Hepatocyte (in vitro differentiated cells): ENCODE measurements around the gene SYNDIG1.

ENCODE experiments used
- EZH2 ChIP-seq: fragments of 200-600 bp; sonication (generic); IDR thresholded peaks from 2 replicates; pipeline ENCODE4 v1.6.1; 2016; ENCODE audit warnings: antibody characterized with exemption, mild to moderate bottlenecking, borderline replicate concordance
- EZH2phosphoT487 ChIP-seq: fragments of 200-600 bp; sonication (generic); IDR thresholded peaks from one replicate; pipeline ENCODE4 v1.6.1; 2018; ENCODE audit warnings: antibody characterized with exemption, mild to moderate bottlenecking, low read depth, moderate library complexity; ENCODE audit not compliant: unreplicated experiment, severe bottlenecking
- TF ChIP-seq, protein P1 (sequence below): fragments of 200-600 bp; sonication (generic); IDR thresholded peaks from 2 replicates; pipeline ENCODE4 v1.5.1; 2016; ENCODE audit warnings: antibody characterized with exemption, mild to moderate bottlenecking; ENCODE audit not compliant: poor library complexity

DNA sequence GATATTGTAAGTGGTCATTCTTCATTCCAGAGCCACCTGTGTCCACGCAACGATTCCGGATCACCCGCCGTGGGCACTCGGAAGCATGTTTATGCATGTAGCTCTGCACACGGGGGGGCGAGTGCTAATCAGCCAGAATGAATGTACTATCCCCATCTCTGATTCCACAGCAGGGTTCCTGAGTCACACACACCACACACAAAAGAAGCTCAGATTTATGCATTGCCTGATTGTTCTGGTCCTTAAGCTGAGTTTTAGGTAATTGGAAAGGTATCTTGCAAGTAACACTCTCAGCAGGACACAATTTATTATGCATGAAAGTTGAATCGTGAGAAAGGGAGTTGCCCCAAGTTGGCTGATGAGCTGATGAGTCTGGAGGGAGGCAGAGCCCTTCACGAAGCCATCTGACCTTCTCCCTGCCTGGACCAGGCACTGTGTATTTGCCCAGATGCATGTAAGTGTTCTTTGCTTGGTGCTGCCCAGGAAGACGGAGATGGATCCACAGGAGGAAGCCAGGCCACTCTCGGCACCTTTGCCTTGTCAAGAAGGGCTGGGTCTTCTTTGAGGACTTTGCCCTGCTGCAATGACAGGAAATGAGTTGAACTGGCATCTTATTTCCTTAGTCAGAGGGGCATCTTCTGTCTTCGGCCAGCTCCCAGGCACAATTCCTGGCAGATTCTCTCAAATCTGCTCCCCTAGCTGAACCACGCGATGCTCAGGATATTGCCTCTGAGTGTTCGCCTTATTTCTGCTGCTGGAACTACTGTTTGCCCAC lies 141.1 kb downstream of the SYNDIG1 start:
- no peak for TF ChIP-seq EZH2
- TF ChIP-seq, protein P1, sequence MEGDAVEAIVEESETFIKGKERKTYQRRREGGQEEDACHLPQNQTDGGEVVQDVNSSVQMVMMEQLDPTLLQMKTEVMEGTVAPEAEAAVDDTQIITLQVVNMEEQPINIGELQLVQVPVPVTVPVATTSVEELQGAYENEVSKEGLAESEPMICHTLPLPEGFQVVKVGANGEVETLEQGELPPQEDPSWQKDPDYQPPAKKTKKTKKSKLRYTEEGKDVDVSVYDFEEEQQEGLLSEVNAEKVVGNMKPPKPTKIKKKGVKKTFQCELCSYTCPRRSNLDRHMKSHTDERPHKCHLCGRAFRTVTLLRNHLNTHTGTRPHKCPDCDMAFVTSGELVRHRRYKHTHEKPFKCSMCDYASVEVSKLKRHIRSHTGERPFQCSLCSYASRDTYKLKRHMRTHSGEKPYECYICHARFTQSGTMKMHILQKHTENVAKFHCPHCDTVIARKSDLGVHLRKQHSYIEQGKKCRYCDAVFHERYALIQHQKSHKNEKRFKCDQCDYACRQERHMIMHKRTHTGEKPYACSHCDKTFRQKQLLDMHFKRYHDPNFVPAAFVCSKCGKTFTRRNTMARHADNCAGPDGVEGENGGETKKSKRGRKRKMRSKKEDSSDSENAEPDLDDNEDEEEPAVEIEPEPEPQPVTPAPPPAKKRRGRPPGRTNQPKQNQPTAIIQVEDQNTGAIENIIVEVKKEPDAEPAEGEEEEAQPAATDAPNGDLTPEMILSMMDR: no peak
- no peak for TF ChIP-seq EZH2phosphoT487
